Neuronal stem cell (in vitro differentiated cells): ENCODE results near the gene SOHLH1.

Experiments used
- DNase-seq: peaks from one replicate; pipeline ENCODE4 v3.0.0-alpha.2; 2013; ENCODE audit warnings: low spot score
- H2AFZ ChIP-seq: one replicate; pipeline ENCODE4 v1.6.1; 2013; ENCODE audit warnings: mild to moderate bottlenecking, low read length, inconsistent platforms
- H2AK5ac ChIP-seq: 2 replicates; pipeline ENCODE4 v1.6.1; 2013; ENCODE audit warnings: low read depth, mild to moderate bottlenecking, inconsistent platforms, low read length, moderate library complexity, mixed read lengths
- H2BK120ac ChIP-seq: 2 replicates; pipeline ENCODE4 v1.6.1; 2013; ENCODE audit warnings: low read depth, mild to moderate bottlenecking, inconsistent platforms, low read length, moderate library complexity, mixed read lengths
- H2BK12ac ChIP-seq: one replicate; pipeline ENCODE4 v1.6.1; 2013; ENCODE audit warnings: low read length, inconsistent platforms
- H2BK15ac ChIP-seq: 2 replicates; pipeline ENCODE4 v1.6.1; 2013; ENCODE audit warnings: mild to moderate bottlenecking, low read length, inconsistent platforms, mixed read lengths
- H2BK5ac ChIP-seq: one replicate; pipeline ENCODE4 v1.6.1; 2013; ENCODE audit warnings: inconsistent platforms, mild to moderate bottlenecking, low read length, moderate library complexity
- H3K14ac ChIP-seq: one replicate; pipeline ENCODE4 v1.6.1; 2013; ENCODE audit warnings: low read length, inconsistent platforms
- H3K18ac ChIP-seq: 2 replicates; pipeline ENCODE4 v1.6.1; 2013; ENCODE audit warnings: low read length, inconsistent platforms
- H3K23ac ChIP-seq: 2 replicates; pipeline ENCODE4 v1.6.1; 2013; ENCODE audit warnings: low read depth, mild to moderate bottlenecking, mixed read lengths, low read length, inconsistent platforms; ENCODE audit not compliant: poor library complexity
- H3K27ac ChIP-seq: replicated peaks from 3 replicates; pipeline ENCODE4 v1.5.1; 2013; ENCODE audit warnings: low read length, inconsistent platforms
- H3K27me3 ChIP-seq, 3 experiments: 2 replicates each; pipeline ENCODE4 v1.6.1; 2013; ENCODE audit warnings: low read length in 3 of 3, mild to moderate bottlenecking in 2 of 3, inconsistent platforms in 1 of 3, low read depth in 1 of 3, mixed read lengths in 1 of 3, moderate library complexity in 1 of 3; ENCODE audit not compliant: control insufficient read depth in 3 of 3, insufficient read depth in 3 of 3
- H3K36me3 ChIP-seq, 2 donors: replicated peaks in 1 of 2; 2 replicates each; pipeline ENCODE4 v1.6.1; 2013; ENCODE audit warnings: low read length in 2 of 2; ENCODE audit not compliant: control insufficient read depth in 2 of 2, insufficient read depth in 2 of 2
- H3K4ac ChIP-seq: 2 replicates; pipeline ENCODE4 v1.6.1; 2013; ENCODE audit warnings: inconsistent platforms, mild to moderate bottlenecking, low read length, moderate library complexity
- H3K4me1 ChIP-seq, 2 donors: 1 replicate in 1 of 2; 2 replicates in 1 of 2; pipeline ENCODE4 v1.6.1; 2013; ENCODE audit warnings: low read length in 2 of 2, low read depth in 1 of 2; ENCODE audit not compliant: control insufficient read depth in 2 of 2, insufficient read depth in 1 of 2
- H3K4me2 ChIP-seq: one replicate; pipeline ENCODE4 v1.6.1; 2013; ENCODE audit warnings: mild to moderate bottlenecking, low read length, inconsistent platforms; ENCODE audit not compliant: insufficient read depth, poor library complexity, severe bottlenecking
- H3K4me3 ChIP-seq, 2 donors: 2 replicates each; pipeline ENCODE4 v1.5.1; 2013; ENCODE audit warnings: low read length in 2 of 2, mild to moderate bottlenecking in 2 of 2, inconsistent platforms in 1 of 2, moderate library complexity in 1 of 2
- H3K79me1 ChIP-seq: one replicate; pipeline ENCODE4 v1.6.1; 2013; ENCODE audit warnings: low read depth, mild to moderate bottlenecking, inconsistent platforms, low read length, moderate library complexity
- H3K9ac ChIP-seq: one replicate; pipeline ENCODE4 v1.6.1; 2013; ENCODE audit warnings: mild to moderate bottlenecking, low read depth, low read length, inconsistent platforms; ENCODE audit not compliant: poor library complexity
- H3K9me3 ChIP-seq, 2 donors: replicated peaks in 1 of 2; 2 replicates each; pipeline versions ENCODE3 to v1.6.1; 2013; ENCODE audit warnings: low read length in 2 of 2, mild to moderate bottlenecking in 2 of 2, inconsistent platforms in 1 of 2, low read depth in 1 of 2, mixed read lengths in 1 of 2, moderate library complexity in 1 of 2; ENCODE audit not compliant: control insufficient read depth in 2 of 2, insufficient read depth in 1 of 2
- H4K8ac ChIP-seq: one replicate; pipeline ENCODE4 v1.6.1; 2013; ENCODE audit warnings: low read depth, mild to moderate bottlenecking, inconsistent platforms, low read length, moderate library complexity
- H4K91ac ChIP-seq: one replicate; pipeline ENCODE4 v1.6.1; 2013; ENCODE audit warnings: low read length, low read depth, mild to moderate bottlenecking, inconsistent platforms; ENCODE audit not compliant: poor library complexity
- WGBS, 2 donors: extraction: QIAGEN DNeasy Blood & Tissue Kit; methylation state at CpG; one replicate each; pipeline ENCODE4 v1.1.7; 2013; ENCODE audit warnings: missing lambda C conversion rate in 2 of 2, mixed read lengths in 1 of 2; ENCODE audit not compliant: insufficient read length in 2 of 2, insufficient replicate concordance in 1 of 2; ENCODE audit errors: extremely low coverage in 2 of 2; 5-methylcytosine and 5-hydroxymethylcytosine counted together

SOHLH1 gene

GRCh38 chr9:135680056-135680455, 19.2 kb downstream of the SOHLH1 start:
- H2BK120ac ChIP-seq = no peak overlapping the region
- H3K27ac ChIP-seq = no peak overlapping the region
- no peak overlapping the region for H2BK5ac ChIP-seq
- no peak overlapping the region for H2AFZ ChIP-seq
- H3K18ac ChIP-seq = peak overlapping the region; percentile 52
- no peak overlapping the region for H2BK15ac ChIP-seq
- no CpG with 5 or more reads among the region's 16 CpGs for WGBS, 2 donors
- H3K14ac ChIP-seq = no peak overlapping the region
- no peak overlapping the region for H4K91ac ChIP-seq
- H3K4me2 ChIP-seq = no peak overlapping the region
- no peak overlapping the region for H3K4ac ChIP-seq
- H2BK12ac ChIP-seq = no peak overlapping the region
- DNase-seq = no peak
- H3K4me1 ChIP-seq = no peaks in the 10 kb centered on the region
- no peak overlapping the region for H3K9ac ChIP-seq
- no peak overlapping the region for H3K23ac ChIP-seq
- no peaks in the 10 kb centered on the region for H3K9me3 ChIP-seq
- H3K79me1 ChIP-seq = peaks cover 4% of the 10 kb centered on the region
- no peaks in the 10 kb centered on the region for H3K36me3 ChIP-seq
- no peak overlapping the region for H2AK5ac ChIP-seq
- no peak overlapping the region for H3K4me3 ChIP-seq
- H3K27me3 ChIP-seq = peaks cover 0 to 24% (median 0%) of the 10 kb centered on the region in 3 experiments
- no peak overlapping the region for H4K8ac ChIP-seq

- H3K4me3 ChIP-seq = no peak overlapping the region
- no peak overlapping the region for H4K91ac ChIP-seq
- peaks cover 0 to 19% (median 0%) of the 10 kb centered on the region in 3 experiments for H3K27me3 ChIP-seq
- no peak overlapping the region for H2BK12ac ChIP-seq
- H3K9me3 ChIP-seq = no peaks in the 10 kb centered on the region
- H3K79me1 ChIP-seq = peaks cover 4% of the 10 kb centered on the region
- no peak overlapping the region for H3K4ac ChIP-seq
- no peak overlapping the region for H2BK120ac ChIP-seq
- H2AK5ac ChIP-seq = no peak overlapping the region
- H2AFZ ChIP-seq = no peak overlapping the region
- no peak overlapping the region for H2BK5ac ChIP-seq
- peak overlapping the region; percentile 13 for H3K18ac ChIP-seq
- no peak overlapping the region for H3K23ac ChIP-seq
- H3K4me2 ChIP-seq = no peak overlapping the region
- H3K36me3 ChIP-seq = no peaks in the 10 kb centered on the region
- DNase-seq = no peak
- H4K8ac ChIP-seq = no peak overlapping the region
- no peak overlapping the region for H3K27ac ChIP-seq
- H3K9ac ChIP-seq = no peak overlapping the region
- H2BK15ac ChIP-seq = no peak overlapping the region
- H3K4me1 ChIP-seq = no peaks in the 10 kb centered on the region
- H3K14ac ChIP-seq = peak overlapping the region; percentile 25
- WGBS, 2 donors = no CpG with 5 or more reads among the region's 20 CpGs
Measured at GRCh38 chr9:135678236-135679017, 20.9 kb downstream of the SOHLH1 start.

GRCh38 chr9:135677641-135678168, 21.6 kb downstream of the SOHLH1 start:
- Histone ChIP-seq H3K23ac (peak overlapping the region; percentile 81), H2BK15ac (no peak overlapping the region), H2AK5ac (peak overlapping the region; percentile 70), H3K4me2 (no peak overlapping the region), H2BK12ac (no peak overlapping the region), H3K4me1 (no peaks in the 10 kb centered on the region), H3K4me3 (no peak overlapping the region), H3K18ac (peak overlapping the region; percentile 13), H3K9ac (no peak overlapping the region), H2BK120ac (no peak overlapping the region), H3K36me3 (no peaks in the 10 kb centered on the region), H3K4ac (peak overlapping the region; percentile 37), H3K27ac (no peak overlapping the region), H3K79me1 (peaks cover 4% of the 10 kb centered on the region), H2BK5ac (peak overlapping the region; percentile 75), H2AFZ (no peak overlapping the region), H4K91ac (no peak overlapping the region), H3K9me3 (no peaks in the 10 kb centered on the region), H3K27me3 (peaks cover 0 to 19% (median 0%) of the 10 kb centered on the region in 3 experiments), H4K8ac (no peak overlapping the region), H3K14ac (peak overlapping the region; percentile 64)
- WGBS, 2 donors = no CpG with 5 or more reads among the region's 22 CpGs
- DNase-seq = no peak

GRCh38 chr9:135676891-135677290, 22.4 kb downstream of the SOHLH1 start:
- H3K27me3 ChIP-seq = peaks cover 0 to 16% (median 0%) of the 10 kb centered on the region in 3 experiments
- no peak overlapping the region for H3K9ac ChIP-seq
- H3K4me2 ChIP-seq = no peak overlapping the region
- H3K9me3 ChIP-seq = no peaks in the 10 kb centered on the region
- H3K36me3 ChIP-seq = no peaks in the 10 kb centered on the region
- H3K4ac ChIP-seq = no peak overlapping the region
- no peak overlapping the region for H2BK5ac ChIP-seq
- peaks cover 0 to 2% of the 10 kb centered on the region in 2 donors for H3K4me1 ChIP-seq
- H2BK120ac ChIP-seq = no peak overlapping the region
- DNase-seq = no peak
- H4K91ac ChIP-seq = no peak overlapping the region
- H3K79me1 ChIP-seq = peaks cover 4% of the 10 kb centered on the region
- no CpG with 5 or more reads among the region's 13 CpGs for WGBS, 2 donors
- H3K18ac ChIP-seq = no peak overlapping the region
- H3K14ac ChIP-seq = no peak overlapping the region
- H2BK15ac ChIP-seq = no peak overlapping the region
- no peak overlapping the region for H2AK5ac ChIP-seq
- no peak overlapping the region for H3K27ac ChIP-seq
- no peak overlapping the region for H3K23ac ChIP-seq
- no peak overlapping the region for H4K8ac ChIP-seq
- no peak overlapping the region for H2BK12ac ChIP-seq
- H2AFZ ChIP-seq = no peak overlapping the region
- H3K4me3 ChIP-seq = no peak overlapping the region
